Esophagus squamous epithelium (tissue), 5 donors: Measurements from ENCODE around the gene HMGCL. TPM values are rescaled to one million over a fixed set of nuclear protein-coding genes. Genes with fewer than 3 reads are reported as not detected.

ENCODE experiments used
- DNase-seq: peaks from one replicate; lab custom pipeline; 2025; lab: John Stamatoyannopoulos, UW
- H3K27ac ChIP-seq, 4 donors: fragments of 200-600 bp; sonication (generic); one replicate each; pipeline ENCODE4 v1.5.1; 2016 to 2019; ENCODE audit warnings: mild to moderate bottlenecking in 1 of 4
- H3K27me3 ChIP-seq, 4 donors: fragments of 200-600 bp; sonication (generic); 1 replicate in 3 of 4; 2 replicates in 1 of 4; pipeline versions ENCODE4 v1.5.1 to v1.6.0; 2017 to 2021; ENCODE audit warnings: antibody characterized with exemption in 1 of 4
- H3K36me3 ChIP-seq, 3 donors: fragments of 200-600 bp; sonication (generic); one replicate each; pipeline ENCODE4 v1.5.1; 2016 to 2019
- H3K4me1 ChIP-seq, 3 donors: fragments of 200-600 bp; sonication (generic); one replicate each; pipeline ENCODE4 v1.5.1; 2017 to 2019
- H3K4me3 ChIP-seq, 4 donors: fragments of 200-600 bp; sonication (generic); 1 replicate in 3 of 4; 2 replicates in 1 of 4; pipeline ENCODE4 v1.5.1; 2016 to 2019; ENCODE audit warnings: mild to moderate bottlenecking in 2 of 4, moderate library complexity in 1 of 4
- H3K9me3 ChIP-seq, 3 donors: fragments of 200-600 bp; sonication (generic); one replicate each; pipeline ENCODE4 v1.5.1; 2016 to 2019
- CTCF ChIP-seq, 6 experiments: fragments of 450-650 bp in 4 of 6; fragments of 200-600 bp in 2 of 6; sonication (generic) in 2 of 6; IDR thresholded peaks; one replicate each; pipeline ENCODE4 v1.5.1; 2016 to 2019; ENCODE audit warnings: antibody characterized with exemption in 6 of 6, mild to moderate bottlenecking in 4 of 6, moderate library complexity in 4 of 6
- POLR2A ChIP-seq, 4 donors: fragments of 450-650 bp; IDR thresholded peaks; one replicate each; pipeline ENCODE4 v1.6.1; 2017; ENCODE audit warnings: antibody characterized with exemption in 4 of 4, mild to moderate bottlenecking in 4 of 4, moderate library complexity in 3 of 4
- WGBS, 2 donors: methylation state at CpG; one replicate each; pipeline ENCODE4 v1.1.5; 2018; 5-methylcytosine and 5-hydroxymethylcytosine counted together
- intact Hi-C: fragments of 100-400 bp; cut with DNase I; formaldehyde crosslinking; loops from one replicate; pipeline ENCODE4 v1.15.0; 2022
- total RNA-seq, 4 donors: library from RNA; depleted of rRNA; stranded (reverse); fragments of >200 nt; gene quantifications; one replicate each; pipeline ENCODE4 v1.1.0, GENCODE V29; 2016
- donor health status: DM: yes; HTN: yes; CAD: no.

Gene HMGCL
- total RNA-seq, 4 donors from 2014 or later, result 14.3 to 38.9 (median 26.6) TPM

GRCh38 chr1:23867895-23868556 lies 42.8 kb upstream of the HMGCL start, which contains the start of gene FUCA1:
Gene FUCA1, minus strand, starts transcription at chr1:23868290. Its CDS starts 4 bp downstream, at chr1:23868286.
- Histone ChIP-seq H3K27me3 (no peaks in the 10 kb centered on the region), H3K9me3 (no peaks in the 10 kb centered on the region), H3K36me3 (peaks cover 0 to 25% (median 3%) of the 10 kb centered on the region in 3 donors), H3K4me1 (peaks cover 11 to 35% (median 14%) of the 10 kb centered on the region in 3 donors), H3K27ac (peak within 1 kb of the TSS; percentile 79 to 83 (median 82)), H3K4me3 (peak within 1 kb of the TSS; percentile 73 to 89 (median 82))
- DNase-seq, result peak; percentile 65
- TF ChIP-seq CTCF (IDR thresholded peaks at IDR 0.05) (peak; percentile 94 to 98 (median 96)), POLR2A (IDR thresholded peaks at IDR 0.05) (peak in 3 of 4 donors; percentile 22 to 68 (median 59))
- 0% methylated on average over 4 to 12 of the region's 71 CpGs for WGBS, 2 donors
- intact Hi-C loops, result loop anchor here (10.0 kb wide), 1 partner anchor 63 kb away; the partner anchor contains the start of gene GALE

- 8 to 23% methylated on average over 2 of the region's 17 CpGs for WGBS, 2 donors
- no peaks in the 10 kb centered on the region for H3K27me3 ChIP-seq
- H3K4me1 ChIP-seq, result peaks cover 11 to 35% (median 14%) of the 10 kb centered on the region in 3 donors
- peak overlapping the region; percentile 79 to 83 (median 82) for H3K27ac ChIP-seq
- intact Hi-C loops, result loop anchor here (10.0 kb wide), 1 partner anchor 63 kb away; the partner anchor contains the start of gene GALE
- no peak for DNase-seq
- H3K36me3 ChIP-seq, result peaks cover 0 to 30% (median 3%) of the 10 kb centered on the region in 3 donors
- peak overlapping the region; percentile 73 to 89 (median 82) for H3K4me3 ChIP-seq
- no peak for TF ChIP-seq CTCF (IDR thresholded peaks at IDR 0.05)
- no peak for TF ChIP-seq POLR2A (IDR thresholded peaks at IDR 0.05)
- H3K9me3 ChIP-seq, result no peaks in the 10 kb centered on the region
Observed at GRCh38 chr1:23867542-23867894, 42.3 kb upstream of the HMGCL start.

DNA sequence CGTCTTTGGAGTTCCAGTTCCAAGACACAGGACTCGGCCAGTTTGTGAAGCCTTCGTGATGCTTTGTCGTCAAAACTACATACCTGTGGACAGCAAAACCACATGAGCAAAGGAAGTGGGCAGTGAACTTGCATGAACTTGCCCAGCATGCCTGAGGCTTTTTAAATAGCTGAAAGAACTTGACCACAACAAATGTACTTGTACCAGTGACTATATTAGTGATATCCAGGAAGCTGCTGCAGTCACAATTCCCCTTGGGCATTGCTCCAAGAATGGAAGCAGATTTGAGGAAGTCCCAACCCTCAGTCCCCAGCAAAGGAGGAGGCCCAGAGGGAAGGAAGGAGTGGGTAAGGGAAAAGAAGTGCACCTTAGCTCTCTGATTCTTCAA lies 40.3 kb upstream of the HMGCL start:
- Histone ChIP-seq H3K9me3 (no peaks in the 10 kb centered on the region), H3K4me1 (peaks cover 11 to 35% (median 14%) of the 10 kb centered on the region in 3 donors), H3K36me3 (peaks cover 0 to 46% (median 3%) of the 10 kb centered on the region in 3 donors), H3K27ac (no peak overlapping the region), H3K4me3 (no peak overlapping the region), H3K27me3 (no peaks in the 10 kb centered on the region)
- TF ChIP-seq CTCF (IDR thresholded peaks at IDR 0.05), result no peak
- no peak for TF ChIP-seq POLR2A (IDR thresholded peaks at IDR 0.05)
- DNase-seq, result no peak
- intact Hi-C loops, result loop anchor here (10.0 kb wide), 1 partner anchor 61 kb away; the partner anchor contains the start of gene GALE
- WGBS, 2 donors, result 72 to 79% methylated on average over 4 of the region's 4 CpGs

- H3K36me3 ChIP-seq, result peaks cover 0 to 50% (median 3%) of the 10 kb centered on the region in 3 donors
- H3K27me3 ChIP-seq, result no peaks in the 10 kb centered on the region
- intact Hi-C loops, result loop anchor here (10.0 kb wide), 1 partner anchor 60 kb away; the partner anchor contains the start of gene GALE
- no peak overlapping the region for H3K27ac ChIP-seq
- H3K9me3 ChIP-seq, result no peaks in the 10 kb centered on the region
- peaks cover 11 to 35% (median 14%) of the 10 kb centered on the region in 3 donors for H3K4me1 ChIP-seq
- no peak for DNase-seq
- TF ChIP-seq POLR2A (IDR thresholded peaks at IDR 0.05), result no peak
- TF ChIP-seq CTCF (IDR thresholded peaks at IDR 0.05), result no peak
- no peak overlapping the region for H3K4me3 ChIP-seq
- WGBS, 2 donors, result 90 to 94% methylated on average over 11 to 13 of the region's 13 CpGs
Observed at GRCh38 chr1:23864801-23865542, 39.7 kb upstream of the HMGCL start.
